NCI-H146 treated with DMSO at 0.1 percent for 48 hours (cell line): Measurements from ENCODE around the gene KIAA1614.

Experiments
- DNase-seq: peaks from one replicate; lab custom pipeline; 2025; ENCODE audit not compliant: unreplicated experiment; lab: John Stamatoyannopoulos, UW

The KIAA1614 gene

GRCh38 chr1:180939073-180939710, 26.5 kb downstream of the KIAA1614 start:
- DNase-seq = no peak

DNA sequence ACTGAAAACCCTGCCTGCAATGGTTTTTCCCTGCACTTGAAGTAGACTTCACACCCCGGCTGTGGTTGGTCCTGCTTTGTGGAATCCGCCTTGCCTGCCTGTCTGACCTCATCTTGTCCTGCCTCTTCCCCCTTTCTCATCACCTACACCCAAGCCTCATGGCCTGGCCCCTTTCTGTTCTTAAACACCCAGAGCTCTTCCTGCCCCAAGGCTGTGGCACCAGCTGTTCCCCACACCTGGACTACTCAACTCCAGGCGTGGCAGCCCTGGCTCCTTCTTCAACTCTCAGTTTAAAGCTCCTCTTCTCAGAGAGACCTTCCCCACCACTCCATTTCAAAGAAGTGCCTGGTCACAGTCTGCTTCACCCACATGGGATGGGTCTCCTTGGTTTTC, 27.0 kb downstream of the KIAA1614 start:
- DNase-seq = no peak

GRCh38 chr1:180940445-180940844, 27.7 kb downstream of the KIAA1614 start:
- no peak for DNase-seq

DNA sequence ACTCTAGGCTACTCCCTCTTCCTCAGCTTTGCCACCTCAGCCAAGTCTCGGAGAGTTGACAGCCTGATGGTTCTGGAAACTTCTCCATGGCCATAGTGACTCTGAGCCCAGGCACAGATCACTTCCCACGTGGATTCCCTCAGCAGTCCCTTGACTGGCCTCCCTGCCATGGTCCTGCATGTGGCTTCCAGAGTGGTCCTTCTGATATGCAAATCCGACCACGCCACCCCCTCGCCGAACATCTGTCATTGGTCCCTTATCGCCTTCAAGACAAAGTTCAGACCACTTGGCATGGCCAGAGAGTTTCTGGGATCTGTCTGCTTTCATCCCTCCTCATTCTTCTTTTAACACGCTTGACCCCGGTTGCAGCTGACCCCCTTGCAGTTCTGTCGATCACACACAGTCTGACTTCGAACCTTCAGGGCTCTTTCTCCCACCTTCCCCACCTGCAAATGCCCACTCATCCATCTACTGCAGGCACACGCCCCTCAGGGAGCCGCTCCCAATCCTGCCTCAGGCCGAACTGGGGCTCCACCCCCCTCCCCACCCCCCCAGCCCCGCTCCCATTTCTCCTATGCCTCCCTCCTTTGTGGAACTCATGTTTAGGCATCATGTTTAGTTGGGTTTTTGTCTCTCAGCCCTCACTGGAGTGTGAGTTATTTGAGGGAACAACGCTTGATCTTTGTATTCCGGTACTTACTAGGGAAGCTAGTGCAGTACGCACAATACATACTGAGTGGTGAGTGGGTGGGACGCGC, 29.0 kb downstream of the KIAA1614 start:
- no peak for DNase-seq

DNA sequence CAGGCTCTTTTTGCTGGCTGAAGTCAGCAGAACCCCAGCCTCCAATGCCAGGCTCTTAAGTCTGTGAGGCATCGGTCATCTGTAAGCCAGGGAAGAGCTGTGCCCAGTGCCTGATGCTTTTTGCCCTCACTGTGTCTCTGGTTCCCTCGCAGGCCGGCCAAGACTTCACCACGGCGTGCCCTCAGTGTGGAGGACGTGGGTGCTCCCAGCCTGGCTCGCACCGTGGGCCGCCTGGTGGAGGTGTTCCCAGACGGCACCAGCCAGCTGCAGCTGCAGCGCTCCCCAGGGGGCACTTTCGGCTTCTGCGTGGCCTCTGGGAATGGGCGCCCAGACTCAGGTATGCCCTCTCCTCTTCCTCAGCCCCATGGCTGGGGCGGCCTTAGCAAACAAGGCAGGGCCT, 32.5 kb downstream of the KIAA1614 start:
- no peak for DNase-seq

- peak; percentile 88 for DNase-seq
These were observed 32.9 kb downstream of the KIAA1614 start for GRCh38 chr1:180945551-180945950.

- no peak for DNase-seq
These were observed 33.4 kb downstream of the KIAA1614 start for GRCh38 chr1:180946056-180946455.

GRCh38 chr1:180946541-180947498, 34.1 kb downstream of the KIAA1614 start:
- DNase-seq = no peak

DNA sequence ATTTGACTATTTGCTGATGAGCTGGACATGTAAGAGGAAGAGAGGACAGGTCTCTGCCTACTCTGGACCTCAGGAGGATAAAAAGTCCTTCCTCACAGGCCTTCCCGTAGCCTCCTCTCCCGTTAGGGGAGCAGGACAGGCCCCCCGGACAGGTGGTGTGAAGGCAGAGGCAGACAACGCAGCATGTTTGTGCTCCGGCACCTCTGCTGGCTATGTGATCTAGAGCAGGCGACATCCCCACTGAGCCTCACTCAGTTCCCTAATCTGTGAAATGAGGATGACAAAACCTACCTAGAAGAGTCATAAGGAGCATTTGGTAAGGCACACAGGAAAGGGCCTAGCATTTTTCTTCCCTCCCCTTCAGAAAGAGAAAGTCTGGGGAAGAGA, 34.8 kb downstream of the KIAA1614 start:
- no peak for DNase-seq

DNA sequence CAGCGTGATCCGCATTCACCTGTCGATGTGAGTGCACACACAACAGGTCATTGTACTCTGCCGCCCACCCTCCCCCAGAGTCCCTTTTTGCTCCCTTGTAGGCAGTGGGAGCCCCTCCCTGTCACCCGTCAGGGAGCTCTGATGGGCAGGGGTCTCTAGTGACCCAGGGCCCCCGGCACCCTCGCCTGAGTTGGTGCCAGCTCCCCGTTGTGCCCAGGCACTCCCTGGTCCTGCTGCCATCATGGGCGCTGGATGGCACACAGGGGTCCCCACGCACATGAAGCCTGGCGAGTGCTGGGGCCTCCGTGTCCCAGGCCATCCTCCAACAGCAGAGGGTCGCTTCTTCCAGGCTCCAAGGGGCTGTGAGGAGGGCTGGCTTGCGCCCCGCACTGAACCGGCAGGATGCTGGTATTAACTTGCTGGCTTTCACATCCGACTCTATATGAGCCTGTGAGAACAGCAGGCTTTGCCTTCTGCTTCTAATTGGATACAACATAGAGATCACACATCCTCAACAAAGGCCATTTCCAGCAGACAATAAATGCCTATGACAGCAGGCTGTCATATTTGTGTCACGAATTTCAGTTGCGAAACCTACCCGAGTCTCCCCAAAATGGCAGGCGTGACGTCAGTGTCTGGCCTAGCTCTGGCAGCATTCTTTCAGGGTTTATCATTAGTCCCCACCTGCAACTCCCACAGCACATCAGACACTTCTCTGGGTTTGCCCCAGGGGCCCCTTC, 35.4 kb downstream of the KIAA1614 start:
- no peak for DNase-seq

DNA sequence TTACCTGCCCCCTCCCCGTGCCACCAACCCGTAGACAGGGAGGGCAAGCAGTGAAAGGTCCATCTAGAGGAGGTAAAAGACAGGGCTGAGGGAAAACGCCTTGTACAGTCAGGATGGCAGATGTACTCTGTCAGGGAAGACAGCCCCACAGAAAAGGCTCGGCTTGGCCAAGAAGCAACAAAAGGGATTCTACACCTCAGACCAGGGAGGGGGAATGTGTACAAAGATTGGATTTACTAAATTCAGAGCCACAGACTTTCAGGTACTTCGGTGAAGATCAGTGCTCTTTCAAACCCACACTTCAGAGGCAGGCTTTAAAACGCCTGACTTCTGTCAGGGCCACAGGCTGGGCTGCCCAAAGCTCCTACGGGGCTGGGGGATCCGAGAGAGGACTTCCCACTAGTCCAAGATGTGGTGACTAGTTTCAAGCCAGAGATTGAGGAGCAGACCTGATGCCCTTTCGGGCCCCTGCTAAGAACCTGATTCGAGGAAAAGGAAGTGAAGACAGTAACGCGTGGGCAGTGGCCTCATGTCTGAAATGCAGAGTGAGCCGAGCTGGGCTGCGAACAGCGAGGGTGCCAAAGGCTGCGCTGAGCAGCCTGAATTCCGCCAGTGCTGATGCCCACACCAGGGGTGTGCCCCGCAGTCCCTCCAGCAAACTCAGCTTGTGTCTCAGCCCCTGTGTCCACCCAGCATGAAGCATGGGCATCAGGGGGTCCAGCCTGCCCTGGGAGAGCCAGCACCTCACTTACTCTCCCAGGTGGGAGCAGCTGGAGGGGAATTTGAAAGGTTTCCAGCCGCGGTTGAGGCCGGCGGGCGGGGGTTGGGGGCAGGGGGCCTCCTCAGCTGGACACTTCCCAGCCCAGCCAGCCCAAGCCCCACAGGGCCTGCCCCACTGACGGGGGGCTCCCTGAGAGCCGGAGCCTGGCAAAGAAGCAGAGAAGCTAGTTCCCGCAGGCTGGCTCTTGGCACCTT, 36.2 kb downstream of the KIAA1614 start:
- no peak for DNase-seq

GRCh38 chr1:180949616-180950000, 36.9 kb downstream of the KIAA1614 start:
- no peak for DNase-seq

- DNase-seq = no peak
These were observed 37.6 kb downstream of the KIAA1614 start for GRCh38 chr1:180950321-180950720.

DNA sequence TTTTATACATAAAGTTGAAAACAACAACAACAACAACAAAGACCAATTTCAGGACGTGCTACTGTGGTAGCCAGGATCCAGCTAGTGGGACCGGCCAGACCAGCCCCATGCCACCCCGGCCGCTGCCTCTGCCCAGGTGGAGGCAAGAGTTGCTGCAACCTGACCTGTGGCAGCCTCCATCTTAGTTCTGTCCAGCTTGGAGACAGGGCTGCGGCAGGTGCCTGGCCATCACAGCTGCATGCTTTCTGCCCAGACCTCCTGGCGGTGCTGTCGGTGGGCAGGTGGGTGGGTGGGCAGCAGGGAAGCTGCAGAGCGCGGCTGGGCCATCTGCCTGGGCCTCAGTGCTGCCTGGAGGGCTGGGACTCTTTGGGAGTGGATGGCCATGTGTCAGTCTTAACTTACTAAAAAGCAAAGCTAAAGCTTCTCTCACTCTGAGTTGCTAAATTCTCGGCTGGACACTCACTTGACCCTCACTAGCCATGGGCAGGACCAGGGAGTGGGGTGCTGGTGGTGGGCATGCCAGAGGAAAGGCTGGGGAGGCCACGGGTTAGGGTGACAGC, 38.6 kb downstream of the KIAA1614 start:
- DNase-seq = no peak

- DNase-seq = no peak
These were observed 39.3 kb downstream of the KIAA1614 start for GRCh38 chr1:180951836-180952656.

DNA sequence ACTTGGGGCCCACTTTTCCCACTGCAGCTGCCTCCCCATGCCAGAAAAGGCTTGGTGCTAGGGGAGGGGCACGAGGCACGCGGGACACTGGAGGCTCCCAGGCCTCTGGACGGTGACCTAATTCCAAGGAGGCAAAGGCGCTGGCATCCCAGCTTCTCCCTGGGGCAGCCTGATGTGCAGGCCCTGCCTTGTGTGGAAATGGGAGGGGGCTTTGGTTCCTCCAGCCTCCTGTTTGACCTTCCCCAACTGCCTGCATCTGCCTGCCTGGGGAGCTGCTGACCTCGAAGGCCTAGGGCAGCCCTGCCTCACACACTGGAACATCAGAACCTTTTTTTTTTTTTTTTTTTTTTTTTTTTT, 39.9 kb downstream of the KIAA1614 start:
- DNase-seq = no peak

GRCh38 chr1:180953291-180954004, 40.8 kb downstream of the KIAA1614 start:
- DNase-seq = no peak
